Common myeloid progenitor, CD34-positive (primary cell): Measurements from ENCODE around the gene SMKR1.
"Not testable (repeated sequence)": the region's sequence is repeated elsewhere in the genome, so short reads cannot be mapped to it uniquely, and the experiment has no call there.

Experiments
- CTCF ChIA-PET: fragments of 350-600 bp; sonication (Branson Sonifier 250); formaldehyde crosslinking; loops from one replicate; lab custom pipeline; 2021; ENCODE audit warnings: antibody characterized with exemption; lab: Charles Lee
- POLR2A ChIA-PET: fragments of 350-600 bp; sonication (Branson Sonifier 250); formaldehyde crosslinking; loops from one replicate; lab custom pipeline; 2021; ENCODE audit warnings: antibody characterized with exemption; lab: Charles Lee
- DNase-seq, 3 donors: peaks; one replicate each; pipeline versions ENCODE4 v3.0.0 to v3.0.0-alpha.2; 2013
- H3K27ac ChIP-seq, 2 experiments: 1 replicate in 1 of 2; 2 replicates in 1 of 2; pipeline ENCODE4 v1.7.0; 2013; ENCODE audit warnings: inconsistent platforms in 2 of 2, low read length in 2 of 2, mild to moderate bottlenecking in 2 of 2, low read depth in 1 of 2, moderate library complexity in 1 of 2; ENCODE audit not compliant: severe bottlenecking in 2 of 2, insufficient read depth in 1 of 2, poor library complexity in 1 of 2
- H3K27me3 ChIP-seq, 5 experiments: replicated peaks in 2 of 5; 1 replicate in 3 of 5; 2 replicates in 2 of 5; pipeline versions ENCODE4 v1.6.1 to v1.7.0; 2013; ENCODE audit warnings: low read length in 4 of 5, mild to moderate bottlenecking in 2 of 5, moderate library complexity in 2 of 5, inconsistent platforms in 1 of 5; ENCODE audit not compliant: insufficient read depth in 5 of 5, control insufficient read depth in 4 of 5
- H3K36me3 ChIP-seq, 4 experiments: 1 replicate in 2 of 4; 2 replicates in 2 of 4; pipeline versions ENCODE4 v1.6.1 to v1.7.0; 2013; ENCODE audit warnings: low read length in 3 of 4, control low read depth in 1 of 4, mild to moderate bottlenecking in 1 of 4; ENCODE audit not compliant: control insufficient read depth in 4 of 4, insufficient read depth in 4 of 4
- H3K4me1 ChIP-seq, 4 experiments: 1 replicate in 3 of 4; 2 replicates in 1 of 4; pipeline versions ENCODE4 v1.6.1 to v1.7.1; 2013; ENCODE audit warnings: low read length in 3 of 4, mild to moderate bottlenecking in 3 of 4, control low read depth in 1 of 4, inconsistent platforms in 1 of 4, moderate library complexity in 1 of 4; ENCODE audit not compliant: control insufficient read depth in 4 of 4, insufficient read depth in 4 of 4; ENCODE audit errors: control extremely low read depth in 1 of 4
- H3K4me3 ChIP-seq, 7 experiments: 1 replicate in 4 of 7; 2 replicates in 3 of 7; pipeline versions ENCODE4 v1.5.1 to v1.7.0; 2013; ENCODE audit warnings: mild to moderate bottlenecking in 7 of 7, low read length in 6 of 7, moderate library complexity in 6 of 7, inconsistent platforms in 2 of 7, low read depth in 2 of 7, control low read depth in 1 of 7; ENCODE audit not compliant: insufficient read depth in 4 of 7, control insufficient read depth in 1 of 7; ENCODE audit errors: extremely low read depth in 1 of 7
- H3K9me3 ChIP-seq, 5 experiments: 1 replicate in 4 of 5; 2 replicates in 1 of 5; pipeline versions ENCODE4 v1.6.1 to v1.7.1; 2013; ENCODE audit warnings: low read length in 4 of 5, mild to moderate bottlenecking in 2 of 5, inconsistent platforms in 1 of 5, low read depth in 1 of 5, moderate library complexity in 1 of 5; ENCODE audit not compliant: control insufficient read depth in 4 of 5, insufficient read depth in 2 of 5; ENCODE audit errors: control extremely low read depth in 1 of 5
- WGBS: methylation state at CpG from one replicate; pipeline ENCODE4 v1.1.5; 2013; ENCODE audit not compliant: insufficient coverage; 5-methylcytosine and 5-hydroxymethylcytosine counted together

Gene SMKR1

GRCh38 chr7:129480674-129481363 lies 21.5 kb upstream of the SMKR1 start:
- Histone ChIP-seq H3K9me3 (no peaks in the 10 kb centered on the region), H3K4me3 (no peak overlapping the region), H3K36me3 (no peaks in the 10 kb centered on the region), H3K27ac (no peak overlapping the region), H3K4me1 (no peaks in the 10 kb centered on the region), H3K27me3 (no peaks in the 10 kb centered on the region)
- ChIA-PET CTCF (interaction anchor here (0.8 to 1.7 kb wide), 5 partner anchors 10 to 263 kb away, joined by 3 to 7 read pairs (median 4); no protein-coding TSS in a partner anchor), POLR2A (no interaction called here)
- WGBS: 100% methylated on average over 1 of the region's 6 CpGs
- no peak for DNase-seq

DNA sequence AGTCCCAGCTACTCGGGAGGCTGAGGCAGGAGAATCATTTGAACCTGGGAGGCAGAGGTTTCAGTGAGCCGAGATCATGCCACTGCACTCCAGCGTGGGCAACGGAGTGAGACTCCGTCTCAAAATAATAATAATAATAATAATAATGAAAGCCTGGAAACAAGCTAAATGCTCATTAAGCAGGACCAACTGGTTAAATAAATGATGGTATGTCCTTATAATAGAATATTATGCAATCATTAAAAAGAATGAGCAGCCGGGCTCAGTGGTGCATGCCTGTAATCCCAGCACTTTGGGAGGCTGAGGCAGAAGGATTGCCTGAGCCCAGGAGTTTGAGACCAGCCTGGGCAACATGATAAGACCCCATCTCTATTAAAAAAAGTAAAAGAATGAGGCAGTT lies 21.0 kb upstream of the SMKR1 start:
- H3K27me3 ChIP-seq, H3K4me1 ChIP-seq, POLR2A ChIA-PET, H3K27ac ChIP-seq, DNase-seq, H3K4me3 ChIP-seq, H3K9me3 ChIP-seq, H3K36me3 ChIP-seq: not testable (repeated sequence)
- WGBS: no CpG with 5 or more reads among the region's 6 CpGs
- CTCF ChIA-PET: interaction anchor here (1.0 to 1.3 kb wide), 3 partner anchors 10 to 263 kb away, joined by 4 read pairs; no protein-coding TSS in a partner anchor

GRCh38 chr7:129482781-129483180 lies 19.6 kb upstream of the SMKR1 start:
- H3K27me3 ChIP-seq: no peaks in the 10 kb centered on the region
- no peaks in the 10 kb centered on the region for H3K4me1 ChIP-seq
- no peak for DNase-seq
- WGBS: 96% methylated on average over 5 of the region's 8 CpGs
- CTCF ChIA-PET: interaction anchor here (0.6 to 1.2 kb wide), 4 partner anchors 11 to 273 kb away, joined by 3 to 4 read pairs (median 4); no protein-coding TSS in a partner anchor
- POLR2A ChIA-PET: no interaction called here
- no peaks in the 10 kb centered on the region for H3K9me3 ChIP-seq
- H3K36me3 ChIP-seq: no peaks in the 10 kb centered on the region
- no peak overlapping the region for H3K27ac ChIP-seq
- no peak overlapping the region for H3K4me3 ChIP-seq

DNA sequence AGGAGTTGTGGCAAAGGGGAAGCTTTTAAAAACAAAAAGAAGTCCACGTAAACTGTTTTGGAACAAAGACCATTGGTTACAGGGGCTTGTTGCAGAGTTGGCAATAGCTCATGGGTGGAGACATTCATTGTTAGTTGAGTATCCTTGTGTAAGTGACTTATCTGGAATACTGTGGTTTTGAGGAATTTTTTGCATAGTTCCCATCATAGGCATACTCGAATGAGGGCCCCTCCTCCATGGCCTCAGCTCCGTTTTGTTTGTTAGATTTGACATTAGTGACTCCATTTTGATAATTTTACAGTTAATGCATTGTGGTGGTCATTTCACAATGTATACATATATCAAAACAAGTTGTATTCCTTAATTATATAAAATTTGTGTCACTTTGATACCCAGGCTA lies 12.8 kb upstream of the SMKR1 start:
- H3K27me3 ChIP-seq: no peaks in the 10 kb centered on the region
- 100% methylated on average over 1 of the region's 3 CpGs for WGBS
- peaks cover 0 to 4% (median 0%) of the 10 kb centered on the region in 4 experiments for H3K4me1 ChIP-seq
- H3K36me3 ChIP-seq: no peaks in the 10 kb centered on the region
- ChIA-PET POLR2A (no interaction called here), CTCF (no interaction called here)
- H3K4me3 ChIP-seq: no peak overlapping the region
- H3K27ac ChIP-seq: no peak overlapping the region
- no peak for DNase-seq
- H3K9me3 ChIP-seq: no peaks in the 10 kb centered on the region

GRCh38 chr7:129492391-129492790 lies 9.9 kb upstream of the SMKR1 start:
- no peak for DNase-seq
- Histone ChIP-seq H3K4me1 (peaks cover 0 to 10% (median 0%) of the 10 kb centered on the region in 4 experiments), H3K4me3 (no peak overlapping the region), H3K27ac (no peak overlapping the region), H3K27me3 (no peaks in the 10 kb centered on the region), H3K9me3 (no peaks in the 10 kb centered on the region), H3K36me3 (no peaks in the 10 kb centered on the region)
- CTCF ChIA-PET: no interaction called here
- POLR2A ChIA-PET: no interaction called here
- WGBS: 86% methylated on average over 1 of the region's 2 CpGs

- H3K36me3 ChIP-seq: no peaks in the 10 kb centered on the region
- H3K4me1 ChIP-seq: peaks cover 0 to 10% (median 0%) of the 10 kb centered on the region in 4 experiments
- no CpG with 5 or more reads among the region's 1 CpG for WGBS
- peak in 1 of 3 donors; percentile 33 for DNase-seq
- peak overlapping the region in 1 of 2 experiments; percentile 43 for H3K27ac ChIP-seq
- H3K9me3 ChIP-seq: no peaks in the 10 kb centered on the region
- no peaks in the 10 kb centered on the region for H3K27me3 ChIP-seq
- CTCF ChIA-PET: interaction anchor here (0.5 to 1.7 kb wide), 3 partner anchors 275 to 1040 kb away, joined by 3 read pairs; no protein-coding TSS in a partner anchor
- POLR2A ChIA-PET: interaction anchor here (0.6 kb wide), 1 partner anchor 60 kb away, joined by 3 read pairs; no protein-coding TSS in a partner anchor
- H3K4me3 ChIP-seq: no peak overlapping the region
Observed at GRCh38 chr7:129493555-129493954, 8.8 kb upstream of the SMKR1 start.

- Histone ChIP-seq H3K9me3 (no peaks in the 10 kb centered on the region), H3K4me1 (peaks cover 0 to 10% (median 0%) of the 10 kb centered on the region in 4 experiments), H3K36me3 (no peaks in the 10 kb centered on the region), H3K27me3 (no peaks in the 10 kb centered on the region), H3K27ac (no peak overlapping the region), H3K4me3 (no peak overlapping the region)
- ChIA-PET CTCF (interaction anchor here (1.0 to 1.7 kb wide), 2 partner anchors 149 to 276 kb away, joined by 3 read pairs; no protein-coding TSS in a partner anchor), POLR2A (interaction anchor here (0.6 kb wide), 1 partner anchor 61 kb away, joined by 3 read pairs; no protein-coding TSS in a partner anchor)
- peak in 2 of 3 donors; percentile 66 to 69 for DNase-seq
- 96% methylated on average over 3 of the region's 5 CpGs for WGBS
Observed at GRCh38 chr7:129494041-129494440, 8.3 kb upstream of the SMKR1 start.
